IPS DF 19.7 (cell line): Measurements from ENCODE around the gene ZNF516.

Source experiments
- DNase-seq: peaks from one replicate; pipeline ENCODE4 v3.0.0-alpha.2; 2013; ENCODE audit warnings: low read depth, low spot score

The ZNF516 gene

DNA sequence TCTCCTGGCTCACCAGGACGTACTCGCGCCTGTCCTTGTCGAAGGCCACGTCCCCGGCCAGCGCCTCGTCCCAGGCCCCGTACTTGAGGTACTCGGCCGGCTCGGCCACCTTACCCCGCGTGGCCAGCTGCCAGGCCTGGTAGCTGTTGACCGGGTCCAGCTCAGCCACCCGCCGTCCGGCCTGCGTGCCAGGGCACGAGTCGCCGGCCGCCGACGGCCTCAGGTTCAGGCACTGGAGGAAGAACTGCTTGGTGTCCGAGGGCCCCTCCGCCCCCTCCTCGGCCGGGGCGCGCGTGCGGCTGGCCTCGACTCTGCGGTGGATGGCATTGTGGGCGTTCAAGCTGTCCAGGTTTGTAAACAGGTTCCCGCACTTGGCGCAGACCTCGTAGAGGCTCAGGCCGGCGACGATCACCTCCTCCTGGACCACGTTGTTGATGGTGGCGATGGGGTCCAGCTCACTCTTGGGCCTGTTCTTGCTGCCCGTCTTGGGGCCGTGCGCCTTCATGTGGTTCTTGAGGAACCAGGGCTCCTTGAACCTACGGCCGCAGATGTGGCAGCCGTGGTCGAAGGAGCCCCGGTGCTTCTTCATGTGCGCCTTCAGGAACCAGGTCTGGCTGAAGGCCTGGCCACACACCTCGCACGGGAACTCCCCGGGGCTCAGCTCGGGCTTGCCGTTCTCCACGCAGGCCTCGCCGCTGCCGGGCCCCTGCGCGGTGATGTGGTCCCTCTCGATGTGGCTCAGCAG is 53.2 kb downstream of the ZNF516 start:
- DNase-seq: no peak

DNA sequence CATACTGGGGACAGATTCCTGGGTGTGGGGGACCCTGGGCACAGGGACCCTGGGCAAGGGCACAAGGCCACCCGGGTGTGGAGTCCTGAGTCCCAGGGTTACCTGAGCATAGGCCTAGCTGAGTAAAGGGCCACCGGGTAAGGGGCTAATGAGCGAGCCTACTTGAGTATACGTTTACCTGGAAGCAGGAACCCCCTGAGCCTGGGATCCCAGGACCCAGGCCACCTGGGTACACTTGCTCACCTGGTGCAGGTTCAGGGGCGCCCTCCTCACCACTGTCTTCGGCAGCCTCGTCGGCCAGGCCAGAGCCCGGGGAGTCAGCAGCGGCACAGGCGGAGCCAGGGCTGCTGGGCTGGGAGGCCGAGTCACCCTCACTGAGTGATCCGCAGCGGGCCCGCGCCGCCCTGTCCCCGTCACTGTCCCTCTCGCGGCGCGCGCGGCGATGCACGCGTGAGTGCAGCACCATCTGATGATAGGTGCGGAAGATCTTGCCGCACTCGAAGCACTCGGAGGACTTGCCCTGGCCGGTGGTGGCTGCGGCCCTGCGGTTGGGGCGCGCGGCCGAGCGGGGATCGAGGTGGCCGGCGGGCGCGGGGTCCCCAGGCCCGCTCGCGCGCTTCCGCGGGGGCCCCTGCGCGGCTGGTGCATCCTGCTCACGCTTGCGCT is 53.9 kb downstream of the ZNF516 start:
- DNase-seq: no peak

DNA sequence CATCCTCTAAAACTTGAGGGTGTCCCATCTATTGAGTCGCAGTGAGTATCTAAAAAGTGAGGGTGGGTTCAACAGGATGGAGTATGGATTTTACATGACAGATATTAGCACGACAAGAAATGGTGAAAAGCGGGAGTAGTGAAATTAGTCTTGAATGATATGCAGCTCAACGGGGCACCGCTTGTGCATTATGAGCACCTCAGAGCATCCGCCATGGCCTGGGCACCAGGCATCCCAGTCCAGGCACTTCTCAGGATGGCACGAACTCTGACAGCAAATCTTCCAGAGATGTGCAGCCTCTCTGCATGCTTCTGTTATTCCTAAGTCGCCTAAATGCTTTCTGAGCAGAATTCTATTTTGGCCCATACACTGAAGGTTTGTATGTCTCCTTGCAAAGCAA is 57.1 kb downstream of the ZNF516 start:
- no peak for DNase-seq

- DNase-seq: no peak
Measured at GRCh38 chr18:76437011-76437410, 58.0 kb downstream of the ZNF516 start.

- DNase-seq: no peak
Measured at GRCh38 chr18:76436342-76436741, 58.7 kb downstream of the ZNF516 start.

DNA sequence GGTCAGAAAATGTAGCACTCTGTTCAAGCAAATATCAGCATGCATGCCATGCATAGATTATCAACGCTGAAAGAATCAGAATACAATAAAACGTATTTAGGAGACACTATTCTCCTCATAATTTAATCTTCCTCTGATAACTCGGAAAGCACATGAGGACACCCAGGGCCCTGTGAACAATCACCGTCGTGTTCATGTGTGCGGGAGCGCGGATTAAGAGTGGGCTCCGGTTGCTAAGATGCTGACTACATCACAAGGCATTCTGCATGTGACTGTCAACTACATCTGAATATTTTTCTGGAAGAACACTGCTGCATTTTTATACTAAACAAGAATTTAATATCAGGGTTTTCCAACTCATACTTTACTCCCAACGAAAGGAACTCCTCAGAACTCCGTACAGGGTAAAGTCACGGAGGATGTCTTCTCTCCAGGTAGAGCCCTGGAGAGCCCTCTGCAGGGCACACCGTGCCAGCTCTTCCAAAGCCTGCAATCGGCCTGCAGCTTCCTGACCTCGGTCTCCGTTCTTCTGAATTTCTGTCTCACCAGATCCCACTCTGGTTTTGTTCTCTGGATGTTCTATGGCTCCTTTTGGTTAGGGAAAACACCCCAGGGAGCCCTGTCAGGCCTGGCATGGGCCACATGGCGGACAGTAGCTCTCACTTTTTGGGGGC is 59.6 kb downstream of the ZNF516 start:
- DNase-seq: no peak

- no peak for DNase-seq
Measured at GRCh38 chr18:76434452-76434851, 60.6 kb downstream of the ZNF516 start.

DNA sequence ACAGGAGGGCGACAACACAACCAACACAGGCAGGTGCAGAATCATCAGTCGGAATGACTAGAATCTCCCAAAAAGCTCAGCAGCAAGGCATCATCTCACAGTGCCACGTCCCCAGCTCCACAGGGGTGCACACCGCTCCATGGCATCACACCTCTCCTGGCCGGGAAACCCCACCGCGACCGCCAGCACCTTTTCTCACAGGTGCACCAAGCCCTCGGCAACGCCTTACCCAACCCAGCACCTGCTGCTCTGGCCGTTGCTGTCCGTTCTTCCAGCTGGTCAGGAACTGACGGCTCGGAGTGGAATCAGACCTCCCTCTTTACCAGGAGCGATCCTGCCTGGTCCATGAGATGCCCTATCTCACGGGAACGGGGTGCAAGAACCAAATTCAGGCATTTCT is 61.3 kb downstream of the ZNF516 start:
- DNase-seq: no peak

DNA sequence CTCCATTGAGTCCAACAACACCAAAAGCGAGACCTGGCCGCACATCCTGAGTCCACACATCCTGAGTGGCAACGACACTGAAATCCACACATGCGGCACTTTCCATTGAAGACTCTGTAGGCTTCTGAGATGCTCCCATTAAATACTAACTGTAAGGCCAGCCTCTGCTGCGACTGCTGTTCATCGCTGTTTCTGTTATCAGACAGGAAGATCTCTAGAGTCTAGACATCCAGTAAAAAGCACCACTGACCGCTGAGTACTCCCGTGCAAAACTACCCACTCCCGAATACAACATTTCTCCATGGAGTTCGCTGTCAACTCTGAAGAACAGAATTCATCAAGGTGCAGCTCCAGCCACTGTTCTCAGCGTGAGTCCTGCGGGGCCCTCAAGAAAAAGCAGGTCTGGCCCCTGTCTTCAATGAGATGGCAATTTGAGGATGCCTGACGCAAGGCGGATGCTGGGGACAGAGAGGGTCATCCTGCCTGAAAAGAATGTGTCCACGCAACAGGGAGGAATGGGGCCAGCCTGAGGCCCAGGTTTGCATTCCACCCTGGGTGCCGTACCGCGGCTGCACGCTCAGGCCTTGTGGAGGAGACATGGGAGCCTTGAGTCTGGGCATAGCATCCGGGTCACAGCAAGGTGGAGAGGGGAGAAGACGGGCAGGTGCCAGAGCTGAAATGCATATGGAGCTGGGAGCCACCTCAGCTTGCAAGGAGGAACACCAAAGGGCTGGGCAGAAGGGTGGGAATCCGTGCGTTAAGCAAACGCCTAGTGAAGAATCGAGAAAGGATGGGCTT is 61.9 kb downstream of the ZNF516 start:
- DNase-seq: no peak

- DNase-seq: no peak
Measured at GRCh38 chr18:76432274-76432755, 62.7 kb downstream of the ZNF516 start.

DNA sequence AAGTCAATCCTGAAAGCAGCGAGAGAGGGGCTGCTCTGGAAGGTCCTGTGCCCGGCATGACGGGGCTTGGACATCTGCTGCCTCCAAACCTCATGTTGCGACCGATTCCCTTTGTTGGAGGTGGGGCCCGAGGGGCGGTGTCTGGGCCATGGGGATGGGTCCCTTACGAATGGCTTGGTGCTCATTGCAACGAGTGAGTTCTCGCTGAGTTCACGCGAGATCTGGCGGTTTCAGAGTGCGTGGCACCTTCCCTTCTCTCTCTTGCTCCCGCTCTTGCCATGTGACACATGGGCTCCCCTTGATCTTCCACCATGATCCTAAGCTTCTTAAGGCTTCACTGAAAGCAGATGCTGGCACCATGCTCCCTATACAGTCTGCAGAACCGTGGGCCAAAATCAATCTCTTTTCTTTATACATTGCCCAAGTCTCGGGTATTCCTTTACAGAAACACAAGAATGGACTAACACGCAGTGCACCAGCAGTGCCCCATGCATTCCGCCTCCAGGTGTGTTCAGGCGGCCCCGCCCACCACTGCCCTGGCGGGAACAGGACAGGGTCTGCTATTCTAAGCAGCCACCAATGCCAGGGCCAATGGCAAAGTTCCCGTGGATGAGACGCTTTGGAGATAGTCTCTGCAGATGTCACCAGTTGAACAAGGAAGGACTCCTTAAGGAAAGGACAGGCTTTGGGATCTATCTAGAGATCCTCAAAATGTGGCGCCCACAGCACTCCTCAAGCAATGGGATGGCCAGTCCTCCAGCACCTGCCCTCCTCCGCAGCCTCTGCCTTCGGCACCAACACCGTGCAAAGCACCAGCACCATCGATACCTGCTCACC is 63.4 kb downstream of the ZNF516 start:
- DNase-seq: no peak

- no peak for DNase-seq
Measured at GRCh38 chr18:76430636-76431035, 64.4 kb downstream of the ZNF516 start.

GRCh38 chr18:76429262-76430126 is 65.5 kb downstream of the ZNF516 start:
- DNase-seq: no peak

DNA sequence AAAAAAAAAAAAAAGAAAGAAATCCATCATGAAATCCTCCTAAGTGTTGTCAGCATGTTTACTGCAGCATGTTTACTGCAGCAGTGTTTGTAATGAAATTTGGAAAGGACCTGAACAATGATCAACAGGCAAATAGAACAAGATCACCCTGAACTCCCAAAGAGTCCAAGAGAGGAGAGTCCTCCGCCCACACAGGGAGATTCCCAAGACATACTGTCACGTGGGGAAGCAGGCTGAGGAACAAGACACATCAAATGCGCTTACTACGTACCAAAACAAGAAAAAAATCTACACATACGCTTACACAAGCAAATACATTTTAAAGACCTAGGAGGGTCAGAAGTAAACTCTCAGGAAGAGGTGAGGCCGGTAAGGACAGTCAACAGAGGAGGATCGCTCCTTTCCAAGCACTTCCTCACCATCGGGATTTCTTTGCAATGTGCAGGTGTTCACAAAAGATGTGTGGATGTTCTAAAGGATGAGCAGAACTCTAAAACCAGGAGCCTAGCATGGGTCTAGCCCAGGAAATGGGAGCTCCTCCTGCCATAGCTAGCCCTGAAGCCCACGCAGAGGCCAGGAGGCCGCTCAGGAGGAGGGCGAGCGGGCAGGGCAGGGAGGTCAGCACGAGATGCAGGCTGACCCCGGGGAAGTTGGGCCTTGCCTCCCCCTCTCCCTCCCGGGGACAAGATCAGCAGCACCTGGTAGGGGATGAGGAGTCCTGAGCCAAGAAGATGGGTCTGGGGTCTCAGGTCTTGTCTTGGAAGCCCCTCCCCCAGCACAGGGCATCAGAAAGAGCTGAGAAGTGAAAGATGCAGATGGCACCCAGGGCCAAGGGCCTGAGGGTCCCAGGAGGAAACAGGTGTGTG is 66.4 kb downstream of the ZNF516 start:
- DNase-seq: no peak

- DNase-seq: no peak
Measured at GRCh38 chr18:76426737-76427305, 68.2 kb downstream of the ZNF516 start.

GRCh38 chr18:76425146-76426131 is 69.6 kb downstream of the ZNF516 start:
- no peak for DNase-seq

DNA sequence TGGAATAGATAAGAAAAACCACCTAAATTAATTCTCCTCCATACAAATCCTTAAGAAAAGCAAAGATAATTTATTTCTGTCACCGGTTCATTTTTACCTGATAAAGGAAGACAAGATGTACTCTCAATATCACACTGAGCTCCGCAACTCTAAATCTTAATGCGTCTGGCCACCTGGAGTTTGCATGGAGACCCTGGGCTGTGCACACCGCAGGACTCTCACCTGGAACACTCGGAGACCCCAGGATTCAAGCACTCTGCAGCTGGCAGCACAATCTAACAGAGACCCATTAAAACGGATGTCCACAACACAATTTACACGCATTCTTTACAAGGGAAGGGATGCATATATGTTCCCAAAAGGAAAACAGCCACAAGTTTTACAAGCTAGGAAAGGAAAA is 72.2 kb downstream of the ZNF516 start:
- DNase-seq: no peak
